ENCODE data around the gene CALML3.

CALML3 gene

DNA sequence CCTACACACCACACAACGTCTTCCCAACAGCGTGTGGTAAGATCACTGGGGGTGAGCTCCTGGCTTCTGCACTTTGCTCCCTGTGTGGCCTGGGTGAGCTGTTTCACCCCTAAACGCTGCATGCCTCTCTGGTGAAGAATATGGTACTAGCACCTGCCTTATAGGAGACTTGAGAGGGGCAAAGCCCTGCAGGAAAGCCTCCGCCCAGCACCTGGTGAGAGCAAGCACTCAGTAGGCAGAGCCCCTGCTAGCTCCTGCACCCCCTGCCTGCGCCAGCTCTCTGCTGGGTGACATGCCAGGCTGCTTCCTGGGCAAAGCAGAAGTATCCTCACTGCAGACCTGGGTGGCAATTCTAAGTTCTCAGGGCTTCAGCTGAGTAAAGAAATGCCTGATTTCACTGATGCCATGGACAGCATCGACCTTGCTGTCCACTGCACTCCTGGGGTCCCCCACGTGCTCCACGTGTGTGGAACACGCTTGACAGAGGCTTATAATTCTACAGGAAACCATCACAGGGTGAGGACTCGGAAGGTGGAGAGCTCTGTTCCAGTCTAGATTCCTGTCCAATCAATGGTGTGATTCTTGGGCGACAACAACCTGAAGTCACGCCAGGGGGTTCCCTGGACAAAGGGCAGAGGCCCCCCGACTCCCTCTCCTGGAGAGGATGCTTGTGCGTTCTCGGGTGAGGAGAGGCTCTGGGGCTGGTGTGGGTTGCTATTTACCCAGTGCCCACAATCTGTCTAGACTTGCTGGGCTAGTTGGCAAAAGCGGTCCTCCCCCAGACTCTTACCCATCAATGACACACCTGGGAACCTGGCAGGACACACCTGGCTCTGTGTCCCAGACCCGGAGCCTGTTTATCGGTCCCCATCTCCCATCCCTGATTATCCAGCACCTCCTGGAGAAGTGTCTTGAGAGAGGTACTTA lies 20.4 kb upstream of the CALML3 start:
- in situ Hi-C loops (cut with HindIII; ENCODE audit: low sequenced_read_pairs): no loop called here

DNA sequence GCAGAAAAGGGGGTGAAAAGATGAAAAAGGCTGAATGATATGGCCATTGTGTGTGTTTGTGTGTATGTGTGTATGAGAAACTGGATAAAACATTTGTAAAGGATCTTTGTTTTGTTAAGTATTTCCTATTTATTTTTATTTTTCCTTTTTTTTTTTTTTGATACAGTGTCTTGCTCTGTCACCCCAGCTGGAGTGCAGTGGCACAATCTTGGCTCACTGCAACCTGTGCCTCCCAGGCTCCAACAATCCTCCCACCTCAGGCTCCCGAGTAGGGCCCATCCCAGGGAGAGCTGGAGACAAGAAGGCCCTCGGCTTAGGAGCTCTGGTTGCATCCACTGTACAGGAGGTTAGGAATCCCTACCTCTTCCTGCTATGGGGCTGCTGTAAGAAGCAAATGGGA lies 18.5 kb upstream of the CALML3 start:
- in situ Hi-C loops (cut with HindIII; ENCODE audit: low sequenced_read_pairs): no loop called here

DNA sequence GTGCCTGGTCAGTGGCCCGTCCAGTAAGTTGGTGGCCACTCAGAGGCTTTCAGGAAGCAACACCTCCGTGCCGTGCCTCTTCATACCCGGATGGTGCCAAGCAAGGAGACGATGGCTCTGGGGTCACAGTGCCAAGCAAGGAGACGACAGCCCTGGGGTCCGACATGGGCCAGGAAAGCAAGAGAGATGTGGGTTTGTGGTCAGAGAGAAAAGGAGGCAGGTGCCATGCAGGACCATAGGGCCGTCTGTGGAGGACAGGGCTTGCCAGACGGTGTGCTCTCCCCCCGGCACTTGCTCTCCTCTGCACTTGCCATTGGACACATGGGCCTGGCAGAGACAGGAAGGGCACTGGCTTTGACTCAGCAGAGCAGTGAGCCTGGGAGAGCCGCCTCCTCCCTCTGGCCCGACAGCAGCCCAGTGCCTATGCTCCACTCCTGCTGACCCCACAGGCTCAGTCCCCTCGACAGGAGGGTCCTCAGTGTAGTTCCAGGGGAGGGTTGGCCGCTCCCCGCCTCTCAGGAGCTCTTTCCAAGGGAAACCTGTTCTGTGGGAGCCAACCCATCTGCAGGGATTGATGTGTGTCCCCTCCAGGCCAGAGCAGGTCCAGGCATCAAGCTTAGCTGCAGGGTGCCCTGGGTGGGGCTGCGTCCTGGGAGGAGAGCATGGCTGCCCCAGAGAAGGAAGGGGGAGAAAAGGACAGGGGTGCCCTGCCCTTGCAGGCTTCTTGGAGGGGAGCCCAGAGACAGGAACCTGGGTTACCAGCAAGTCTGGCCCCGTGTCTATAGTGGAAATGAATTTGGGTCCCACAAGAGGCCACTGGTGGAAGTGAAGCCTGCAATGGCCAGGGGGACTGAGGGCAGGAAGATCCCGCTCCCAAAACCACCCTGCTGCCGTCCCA lies 17.8 kb upstream of the CALML3 start:
- in situ Hi-C loops (cut with HindIII; ENCODE audit: low sequenced_read_pairs): no loop called here

DNA sequence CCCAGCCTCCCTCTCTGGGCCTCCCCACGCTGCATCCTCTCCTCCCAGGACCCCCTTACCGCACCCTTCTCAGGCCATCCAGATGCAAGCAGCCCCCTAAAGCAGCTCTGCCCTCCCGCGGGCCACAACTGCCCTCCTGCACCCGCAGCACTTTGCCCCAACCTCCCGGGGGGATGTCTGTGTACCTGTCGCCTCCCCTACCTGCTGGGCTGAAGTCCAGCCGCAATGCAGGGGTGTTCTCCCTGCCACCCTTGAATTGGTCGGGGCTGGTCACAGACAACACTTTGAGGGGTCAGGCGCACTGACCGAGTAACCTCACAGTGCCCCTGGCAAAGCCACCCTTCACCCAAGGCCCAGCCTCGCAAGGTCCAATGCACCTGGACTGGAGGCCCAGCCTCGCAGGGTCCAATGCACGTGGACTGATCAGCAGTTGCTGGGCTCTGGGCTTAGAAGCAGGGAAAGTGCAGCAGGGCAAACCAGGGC lies 17.1 kb upstream of the CALML3 start:
- in situ Hi-C loops (cut with HindIII; ENCODE audit: low sequenced_read_pairs): no loop called here

DNA sequence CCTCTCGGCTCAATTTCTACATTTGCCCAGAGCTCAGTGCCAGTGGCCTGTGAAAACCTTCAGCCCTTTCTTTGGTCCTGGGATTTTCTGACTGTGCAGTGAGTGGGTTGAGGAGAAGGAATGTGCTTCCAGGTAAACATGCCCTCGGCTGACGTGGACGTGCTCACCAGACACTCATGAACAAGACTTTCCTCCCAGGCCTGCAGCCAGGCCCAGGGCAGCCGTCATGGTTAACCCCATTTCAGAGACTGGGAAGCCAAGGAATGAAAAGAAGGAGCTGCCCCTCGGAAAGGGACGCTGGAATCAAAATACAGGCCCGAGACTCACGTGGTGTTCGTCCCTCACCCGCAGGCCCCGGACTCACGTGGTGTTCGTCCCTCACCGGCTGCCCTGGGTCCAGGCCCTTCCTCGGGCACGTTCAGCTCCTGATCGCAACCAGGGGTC lies 16.6 kb upstream of the CALML3 start:
- in situ Hi-C loops (cut with HindIII; ENCODE audit: low sequenced_read_pairs): no loop called here

DNA sequence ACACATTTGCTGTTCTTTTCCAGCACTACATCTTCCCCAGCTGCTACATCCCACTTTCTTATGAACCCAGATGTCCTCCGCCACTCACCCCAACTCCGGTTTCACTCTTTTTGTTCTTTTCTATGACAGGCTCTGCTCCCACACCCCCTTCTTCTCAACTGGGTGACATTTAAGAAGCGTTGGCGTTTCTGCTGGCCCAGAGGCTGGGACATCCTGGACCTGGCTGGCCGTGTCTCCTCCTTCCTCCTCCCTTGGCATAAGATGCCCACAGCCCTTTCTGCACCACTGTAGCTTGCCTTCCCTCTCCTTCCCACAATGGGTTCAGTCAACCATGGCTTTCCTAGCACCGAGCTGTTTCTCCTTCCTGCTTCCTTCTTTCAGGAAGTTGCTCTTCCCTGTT lies 16.0 kb upstream of the CALML3 start:
- in situ Hi-C loops (cut with HindIII; ENCODE audit: low sequenced_read_pairs): no loop called here

DNA sequence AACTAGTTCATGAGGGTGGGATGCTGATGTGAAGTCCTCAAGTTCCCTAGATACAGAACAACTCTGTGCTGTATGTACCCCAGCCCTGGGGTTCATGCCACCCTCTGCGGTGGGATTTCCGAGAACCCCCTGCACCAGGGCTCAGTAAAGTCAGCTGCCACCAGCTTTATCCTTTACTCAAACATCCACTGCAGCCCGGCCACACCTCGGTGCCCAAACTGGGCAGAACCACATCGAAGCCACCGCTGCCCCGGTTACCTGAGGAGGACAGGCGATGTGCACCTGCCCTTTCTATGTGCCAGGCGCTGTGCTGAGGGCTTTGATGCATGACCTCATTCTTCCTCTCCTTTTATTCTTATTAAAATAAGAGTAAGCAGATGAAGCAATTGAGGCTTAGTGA lies 15.5 kb upstream of the CALML3 start:
- in situ Hi-C loops (cut with HindIII; ENCODE audit: low sequenced_read_pairs): no loop called here

DNA sequence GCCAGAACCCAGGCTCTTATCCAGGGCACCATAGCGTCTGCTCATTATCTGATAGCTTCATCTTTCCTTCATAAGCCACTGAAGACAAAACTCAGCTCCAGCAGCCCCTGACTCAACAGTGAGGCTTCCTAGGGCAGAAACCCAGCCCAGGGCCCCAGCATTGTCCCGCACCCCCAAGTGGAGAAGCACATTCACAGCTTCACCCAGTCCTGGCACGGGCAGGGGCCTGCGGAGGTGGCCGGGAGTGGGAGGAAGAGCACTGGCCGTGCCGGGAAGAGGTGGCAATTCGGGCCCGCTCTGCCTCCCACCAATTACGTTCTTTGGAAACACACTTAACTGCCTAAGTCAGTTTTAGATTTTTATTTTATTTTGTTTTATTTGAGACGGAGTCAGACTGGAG lies 15.1 kb upstream of the CALML3 start:
- in situ Hi-C loops (cut with HindIII; ENCODE audit: low sequenced_read_pairs): no loop called here

DNA sequence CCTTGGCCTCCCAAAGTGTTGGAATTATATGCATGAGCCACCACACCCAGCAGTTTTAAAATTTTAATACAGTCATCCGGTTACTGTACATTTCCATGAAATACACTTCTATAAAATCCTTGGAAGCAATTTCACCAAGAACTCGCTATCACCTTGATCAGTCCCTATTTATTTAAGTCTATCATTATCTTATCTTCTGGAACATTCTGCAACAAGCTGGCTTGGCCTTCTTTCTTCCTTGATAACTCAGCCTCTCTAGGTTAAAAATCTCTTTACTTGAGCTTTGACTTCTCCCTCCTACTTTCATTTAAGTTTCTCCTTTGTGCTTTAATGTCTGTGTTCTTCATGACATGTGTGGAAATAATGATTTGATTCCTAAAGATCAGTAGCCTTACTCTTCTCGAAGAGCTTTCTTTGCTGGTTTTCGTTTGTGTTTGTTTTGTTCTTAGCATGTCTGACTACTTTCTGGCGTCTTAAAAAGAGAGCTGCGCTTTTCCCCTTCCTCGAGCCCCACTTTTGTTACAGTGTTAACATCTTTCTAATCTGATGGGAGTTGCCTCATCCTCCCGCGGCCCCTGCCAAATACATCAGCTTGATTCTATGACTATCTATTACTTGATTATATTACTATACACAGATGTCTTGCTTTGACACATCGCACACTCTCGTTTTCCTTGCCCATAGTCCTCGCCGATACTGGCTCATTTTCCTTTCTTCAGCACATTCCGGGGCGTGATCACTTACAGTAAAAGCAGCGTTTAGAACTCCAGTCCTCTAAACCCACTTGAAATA lies 14.3 kb upstream of the CALML3 start:
- in situ Hi-C loops (cut with HindIII; ENCODE audit: low sequenced_read_pairs): no loop called here

DNA sequence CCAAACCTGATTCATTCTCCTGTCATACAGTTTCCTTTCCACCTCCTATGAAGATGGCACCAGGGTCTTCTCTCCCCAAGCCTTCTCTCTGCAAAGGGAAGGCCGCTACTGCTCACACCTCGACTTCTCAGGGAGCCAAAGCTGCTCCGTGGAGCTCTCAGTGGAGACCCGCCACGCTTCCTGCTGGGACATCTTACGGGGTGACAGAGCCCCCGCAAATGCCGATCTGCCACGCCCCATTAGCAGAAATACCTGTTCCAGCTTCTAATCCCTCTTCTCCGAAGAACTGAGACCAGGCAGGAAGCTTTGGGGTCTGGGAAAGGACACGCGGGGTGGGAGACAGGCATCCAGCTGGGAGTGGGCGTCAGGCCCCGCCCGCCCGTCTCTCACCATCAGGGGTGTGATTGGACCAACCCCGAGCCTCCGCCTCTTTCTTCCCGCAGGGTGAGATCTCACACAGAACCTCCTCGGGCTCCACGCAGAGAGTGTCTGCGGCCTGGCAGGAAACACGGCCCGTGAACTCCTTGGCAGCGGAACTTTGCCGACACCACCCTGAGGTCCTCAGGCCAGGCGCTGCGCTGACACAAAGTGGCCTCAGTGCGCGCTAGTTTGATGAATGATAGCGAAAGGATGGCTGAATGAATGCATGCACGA lies 13.4 kb upstream of the CALML3 start:
- in situ Hi-C loops (cut with HindIII; ENCODE audit: low sequenced_read_pairs): no loop called here

DNA sequence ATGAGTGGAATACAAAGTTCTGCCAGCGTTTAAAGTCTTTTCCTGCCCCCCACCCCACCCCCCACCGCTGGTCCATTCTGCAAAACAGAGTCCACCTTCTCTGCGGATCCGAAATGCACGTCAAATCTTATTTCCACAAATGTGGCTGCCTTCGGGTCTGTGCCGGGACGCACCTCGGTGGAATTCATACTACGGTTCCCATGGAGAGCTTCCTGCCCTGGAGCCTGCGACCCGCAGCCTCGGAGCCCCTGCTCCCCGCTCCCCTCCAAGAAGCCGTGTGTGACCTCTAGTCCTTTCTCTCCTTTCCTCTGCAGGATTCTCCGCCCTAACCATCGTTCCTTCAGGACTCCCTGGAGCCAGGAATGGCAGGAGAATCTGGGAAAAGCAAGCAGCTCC lies 12.9 kb upstream of the CALML3 start:
- in situ Hi-C loops (cut with HindIII; ENCODE audit: low sequenced_read_pairs): no loop called here

DNA sequence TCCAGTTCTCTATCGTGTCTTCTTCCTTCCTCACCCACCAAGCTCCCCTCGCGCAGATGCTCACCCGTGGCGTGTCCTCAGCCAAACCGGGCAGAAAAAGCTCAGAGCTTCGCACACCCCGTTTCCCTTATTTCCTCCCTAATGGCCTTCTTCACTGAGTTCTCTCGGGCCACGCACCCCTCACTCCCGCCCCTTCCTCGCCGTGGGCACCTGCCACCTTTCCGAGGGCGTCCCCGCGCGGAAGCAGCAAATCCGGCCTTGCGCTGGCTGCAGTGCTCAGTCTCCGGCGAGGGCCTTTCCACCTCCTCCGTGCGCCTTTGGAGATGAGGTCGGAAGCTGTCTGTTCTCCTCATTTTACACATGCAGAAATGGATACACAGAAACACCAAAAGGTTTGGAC lies 12.4 kb upstream of the CALML3 start:
- in situ Hi-C loops (cut with HindIII; ENCODE audit: low sequenced_read_pairs): no loop called here

DNA sequence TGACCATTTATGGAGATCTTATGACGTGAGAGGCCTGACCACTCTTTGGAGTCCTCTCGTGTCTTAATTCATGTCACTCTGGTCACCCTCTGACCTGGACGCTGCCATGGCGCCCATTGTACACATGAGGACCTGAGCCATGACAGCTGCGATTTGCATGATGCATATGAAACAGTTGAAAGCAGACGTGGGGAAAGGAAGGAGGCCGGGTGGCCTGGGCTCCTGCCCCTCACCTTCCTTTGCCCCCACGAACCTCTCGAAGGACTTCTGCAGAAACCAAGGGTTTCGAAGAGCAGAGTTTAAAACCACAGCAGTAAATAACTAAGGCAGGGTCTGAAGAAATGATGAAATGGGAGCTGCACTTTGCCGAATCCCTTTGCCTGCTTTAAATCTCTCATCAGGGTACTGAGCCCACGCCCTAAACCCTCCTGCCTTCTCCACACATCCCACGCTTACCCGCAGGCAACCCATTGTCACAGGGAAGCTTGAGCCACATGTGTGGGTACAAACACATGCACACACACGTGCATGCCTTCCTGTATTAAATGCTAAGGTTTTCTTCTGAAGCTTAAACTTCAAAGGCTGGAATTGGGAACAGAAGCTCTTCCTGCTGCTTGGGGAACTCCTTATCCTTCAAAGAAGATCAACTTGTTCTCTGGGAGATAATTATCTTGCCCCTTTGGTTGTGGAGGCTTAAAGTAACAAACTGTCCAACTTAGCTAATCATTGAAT lies 11.7 kb upstream of the CALML3 start:
- in situ Hi-C loops (cut with HindIII; ENCODE audit: low sequenced_read_pairs): no loop called here

DNA sequence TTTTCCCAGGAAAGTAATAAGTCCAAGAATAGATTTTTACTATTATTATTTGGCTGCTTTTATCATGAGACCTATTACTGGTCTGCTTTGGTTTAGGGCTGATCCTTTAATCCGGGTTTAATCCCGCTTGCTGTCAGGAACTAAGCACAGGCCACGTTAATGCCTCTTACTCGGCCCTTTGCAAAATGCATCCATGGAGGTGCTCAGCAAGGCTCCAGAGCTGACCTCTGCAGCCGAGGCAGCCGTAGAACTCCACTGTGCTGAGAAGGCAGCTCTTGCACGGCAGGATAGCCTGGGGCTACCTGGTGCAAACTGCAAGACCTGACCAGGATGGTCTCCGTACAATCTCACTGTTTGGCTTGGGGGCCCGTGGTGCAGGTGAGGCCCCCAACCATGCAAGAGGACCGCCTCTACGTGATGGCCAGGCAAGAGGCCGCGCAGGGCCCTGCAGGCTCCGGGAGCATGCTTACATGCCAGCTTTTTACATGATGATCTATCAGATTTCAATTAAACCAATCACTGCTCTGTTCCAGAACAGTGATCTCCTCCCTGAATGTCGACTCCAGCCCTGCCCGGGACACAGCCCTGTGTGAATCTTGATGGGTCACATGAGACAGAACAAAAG lies 10.4 kb upstream of the CALML3 start:
- in situ Hi-C loops (cut with HindIII; ENCODE audit: low sequenced_read_pairs): no loop called here

DNA sequence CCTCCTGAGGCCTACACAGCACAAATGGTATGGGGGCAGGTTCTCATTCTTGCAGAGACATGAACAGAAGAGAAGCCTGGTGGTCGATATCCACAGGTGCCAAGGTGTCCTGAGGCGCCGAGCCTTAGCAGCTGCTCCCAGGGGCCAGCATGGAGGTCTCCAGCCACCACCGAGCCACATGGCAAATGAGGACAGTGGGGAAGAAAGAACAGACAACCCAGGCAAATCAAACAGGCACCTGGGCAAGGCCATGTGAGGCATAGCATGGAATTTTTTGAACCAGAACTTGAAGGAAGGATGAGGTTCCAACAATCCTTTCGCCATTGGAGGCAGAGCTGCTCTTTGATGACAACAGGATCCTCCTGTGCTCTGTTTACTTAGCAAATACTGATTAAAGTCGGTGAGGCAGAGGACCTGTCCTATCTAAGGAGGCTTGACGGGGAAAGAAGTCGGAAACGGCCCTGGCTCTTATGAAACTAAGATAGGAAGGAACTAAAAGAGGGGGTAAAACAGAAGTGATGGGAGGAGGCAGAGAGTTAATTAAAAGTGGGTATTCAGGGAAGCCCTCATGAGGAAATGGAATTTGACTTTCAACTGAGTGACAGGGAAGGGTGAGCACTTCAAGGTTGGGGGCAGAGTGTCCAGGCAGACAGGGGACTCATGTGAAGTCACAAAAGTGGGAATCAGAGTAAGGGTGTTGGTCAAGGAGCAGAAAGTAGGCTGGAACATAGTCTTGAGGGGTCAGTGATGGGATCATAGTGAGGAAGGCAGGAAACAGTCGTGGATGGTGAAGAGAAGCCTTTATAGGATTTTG lies 8.6 kb upstream of the CALML3 start:
- in situ Hi-C loops (cut with HindIII; ENCODE audit: low sequenced_read_pairs): no loop called here

DNA sequence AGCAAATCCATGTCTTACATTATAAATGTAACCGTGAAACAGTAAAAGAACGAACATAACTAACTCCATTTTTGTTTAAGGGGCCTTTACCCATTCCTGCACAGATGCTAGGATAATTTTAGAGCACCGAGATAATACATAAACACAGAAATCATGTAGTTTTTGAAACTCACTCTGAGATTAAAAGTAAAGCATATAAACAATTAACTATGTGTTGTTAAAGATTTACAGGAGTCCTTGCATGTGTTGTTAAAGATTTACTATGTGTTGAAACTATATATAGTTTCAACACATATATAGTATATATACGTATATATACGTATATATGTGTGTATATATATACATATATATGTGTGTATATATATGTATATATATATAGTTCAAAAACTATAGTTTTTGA lies 7.2 kb upstream of the CALML3 start:
- in situ Hi-C loops (cut with HindIII; ENCODE audit: low sequenced_read_pairs): no loop called here

DNA sequence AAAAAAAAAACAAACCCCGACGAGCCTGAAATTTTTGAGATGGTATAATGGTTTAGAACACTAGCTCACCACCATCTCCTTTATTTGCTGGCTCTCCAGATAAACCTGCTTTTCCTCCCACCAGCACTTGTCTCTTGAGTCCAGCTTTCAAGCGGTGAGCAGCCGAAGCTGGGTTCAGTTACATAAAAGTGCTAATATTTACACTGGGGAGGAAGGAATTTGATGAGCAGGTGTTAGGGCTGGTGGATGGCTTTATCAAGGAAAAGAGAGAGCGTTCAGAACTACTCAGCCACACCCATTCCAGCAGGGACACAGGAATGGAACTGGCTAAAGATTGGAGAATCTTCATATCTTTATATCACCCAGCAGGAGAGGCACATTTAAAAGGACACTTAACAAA lies 6.6 kb upstream of the CALML3 start:
- in situ Hi-C loops (cut with HindIII; ENCODE audit: low sequenced_read_pairs): no loop called here

DNA sequence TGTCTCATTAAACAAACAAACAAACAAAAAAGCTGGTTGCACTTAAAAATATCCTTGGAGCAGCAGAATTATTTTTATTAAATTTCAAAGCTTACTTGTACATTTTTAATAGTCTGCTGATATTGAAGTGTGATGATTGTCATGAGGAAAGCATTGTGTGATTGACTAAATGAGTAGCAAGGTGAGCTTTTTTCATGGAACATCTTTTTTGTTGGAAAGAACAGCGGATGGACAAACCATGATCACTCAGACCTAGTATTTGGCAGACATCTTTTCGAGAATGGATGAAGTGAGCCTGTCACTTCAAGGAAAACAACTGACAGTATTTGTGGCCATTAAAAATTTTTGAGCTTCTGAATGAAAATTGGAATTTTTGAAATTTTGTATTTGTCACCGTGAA lies 5.7 kb upstream of the CALML3 start:
- in situ Hi-C loops (cut with HindIII; ENCODE audit: low sequenced_read_pairs): no loop called here

Data from DLD1 (cell line).